GM20000 (cell line): ENCODE data around the gene AKR1C1.
"Not testable (repeated sequence)": the region's sequence is repeated elsewhere in the genome, so short reads cannot be mapped to it uniquely, and the experiment has no call there.

Experiments
- DNase-seq: peaks from one replicate; pipeline ENCODE4 v3.0.0; 2012; ENCODE audit warnings: low spot score
- CTCF ChIP-seq: IDR thresholded peaks from 2 replicates; pipeline ENCODE4 v1.5.1; 2012; ENCODE audit warnings: mild to moderate bottlenecking, control low read depth; ENCODE audit errors: extremely low read depth, missing control alignments

AKR1C1 gene

GRCh38 chr10:4983615-4984216, 20.5 kb downstream of the AKR1C1 start:
- no peak for TF ChIP-seq CTCF
- no peak for DNase-seq

GRCh38 chr10:4984223-4984622, 21.0 kb downstream of the AKR1C1 start:
- no peak for TF ChIP-seq CTCF
- DNase-seq, result no peak

GRCh38 chr10:4984971-4985594, 21.9 kb downstream of the AKR1C1 start:
- DNase-seq, result no peak
- TF ChIP-seq CTCF, result no peak

- not testable (repeated sequence) for DNase-seq
These were observed 24.9 kb downstream of the AKR1C1 start for GRCh38 chr10:4988000-4988641.

GRCh38 chr10:4990217-4990616, 27.0 kb downstream of the AKR1C1 start:
- DNase-seq, result no peak

GRCh38 chr10:4991463-4991862, 28.2 kb downstream of the AKR1C1 start:
- DNase-seq, result not testable (repeated sequence)

More at GRCh38 chr10:4990217-4990616, 27.0 kb downstream of the AKR1C1 start:
- TF ChIP-seq CTCF, result no peak

GRCh38 chr10:4992564-4992963, 29.3 kb downstream of the AKR1C1 start:
- not testable (repeated sequence) for DNase-seq

- not testable (repeated sequence) for DNase-seq
These were observed 31.0 kb downstream of the AKR1C1 start for GRCh38 chr10:4994260-4994659.

GRCh38 chr10:4998671-4999070, 35.5 kb downstream of the AKR1C1 start:
- no peak for TF ChIP-seq CTCF
- no peak for DNase-seq
